Left kidney (tissue), 8 donors: ENCODE measurements around the gene TNFSF12. TPM values are rescaled to one million over a fixed set of nuclear protein-coding genes. Genes with fewer than 3 reads are reported as not detected.

ENCODE experiments used
- DNase-seq: peaks from one replicate; pipeline ENCODE4 v3.0.0-alpha.2; 2013
- long read RNA-seq, 8 donors: transcript quantifications; one replicate each; lab custom pipeline, GENCODE V29; 2026
- polyA plus RNA-seq: library from polyadenylated mRNA; unstranded; fragments of 120-200 nt; gene quantifications from one replicate; pipeline ENCODE4 v1.2.1, GENCODE V29; 2013; ENCODE audit not compliant: insufficient read length

Gene TNFSF12, protein sequence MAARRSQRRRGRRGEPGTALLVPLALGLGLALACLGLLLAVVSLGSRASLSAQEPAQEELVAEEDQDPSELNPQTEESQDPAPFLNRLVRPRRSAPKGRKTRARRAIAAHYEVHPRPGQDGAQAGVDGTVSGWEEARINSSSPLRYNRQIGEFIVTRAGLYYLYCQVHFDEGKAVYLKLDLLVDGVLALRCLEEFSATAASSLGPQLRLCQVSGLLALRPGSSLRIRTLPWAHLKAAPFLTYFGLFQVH
- 17.7 TPM for polyA plus RNA-seq
- long read RNA-seq, donor 1, transcript TNFSF12-201 (7 exons, 1,553 nt): major isoform, 7 of 48 reads
- long read RNA-seq, donor 1, partial matches to known transcripts: 34 of 48 reads
- long read RNA-seq, donor 1, other reads (novel, unspliced or antisense): 5 of 48 reads
- long read RNA-seq, donor 2, transcript TNFSF12-201 (7 exons, 1,553 nt): major isoform, 9 of 16 reads
- long read RNA-seq, donor 2, partial matches to known transcripts: 7 of 16 reads
- long read RNA-seq, donor 2, other reads (novel, unspliced or antisense): 0 of 16 reads
- long read RNA-seq, donor 3, transcript TNFSF12-201 (7 exons, 1,553 nt): major isoform, 5 of 23 reads
- long read RNA-seq, donor 3, partial matches to known transcripts: 17 of 23 reads
- long read RNA-seq, donor 3, other reads (novel, unspliced or antisense): 0 of 23 reads
- long read RNA-seq, donor 4, partial matches to known transcripts: 0 of 1 reads
- long read RNA-seq, donor 4, other reads (novel, unspliced or antisense): 0 of 1 reads
- long read RNA-seq, donor 5, transcript TNFSF12-201 (7 exons, 1,553 nt): major isoform, 12 of 23 reads
- long read RNA-seq, donor 5, partial matches to known transcripts: 9 of 23 reads
- long read RNA-seq, donor 5, other reads (novel, unspliced or antisense): 0 of 23 reads
- long read RNA-seq, donor 6, transcript TNFSF12-201 (7 exons, 1,553 nt): major isoform, 8 of 34 reads
- long read RNA-seq, donor 6, partial matches to known transcripts: 25 of 34 reads
- long read RNA-seq, donor 6, other reads (novel, unspliced or antisense): 0 of 34 reads
- long read RNA-seq, donor 7, transcript TNFSF12-201 (7 exons, 1,553 nt): major isoform, 13 of 52 reads
- long read RNA-seq, donor 7, partial matches to known transcripts: 27 of 52 reads
- long read RNA-seq, donor 7, other reads (novel, unspliced or antisense): 9 of 52 reads
- long read RNA-seq, donor 8, partial matches to known transcripts: 0 of 2 reads
- long read RNA-seq, donor 8, other reads (novel, unspliced or antisense): 0 of 2 reads

DNA sequence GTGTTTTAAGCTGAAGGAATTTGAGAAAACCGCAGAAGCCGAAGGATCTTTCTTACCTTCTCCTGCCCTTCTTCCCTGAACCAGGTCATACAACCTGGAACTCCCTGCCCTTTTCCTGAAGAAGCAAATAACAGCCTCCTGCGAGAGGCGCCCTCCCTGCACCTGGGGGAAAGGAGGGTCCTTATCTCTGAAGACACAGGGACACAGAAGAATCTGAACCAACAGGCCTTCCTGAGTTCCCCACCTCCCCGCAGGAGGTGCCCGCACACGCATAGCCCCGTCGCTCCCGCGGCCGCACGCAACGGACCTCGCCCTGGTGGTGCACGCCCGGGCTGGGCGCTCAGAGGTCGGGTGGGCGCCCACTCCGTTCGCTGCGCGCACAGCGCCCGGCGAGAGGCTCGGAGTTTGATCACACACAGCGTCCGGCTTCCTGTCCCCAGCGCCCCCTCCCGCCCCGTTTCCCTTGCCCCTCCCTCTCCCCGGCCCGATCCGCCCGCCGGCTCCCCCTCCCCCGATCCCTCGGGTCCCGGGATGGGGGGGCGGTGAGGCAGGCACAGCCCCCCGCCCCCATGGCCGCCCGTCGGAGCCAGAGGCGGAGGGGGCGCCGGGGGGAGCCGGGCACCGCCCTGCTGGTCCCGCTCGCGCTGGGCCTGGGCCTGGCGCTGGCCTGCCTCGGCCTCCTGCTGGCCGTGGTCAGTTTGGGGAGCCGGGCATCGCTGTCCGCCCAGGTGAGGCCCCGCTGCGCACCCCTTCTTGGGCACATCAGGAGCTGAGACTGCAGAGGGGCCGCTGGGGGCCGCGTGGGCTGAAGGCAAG, at the start of gene TNFSF12:
Gene TNFSF12, plus strand, starts transcription at position 474 of the 816 bp plus-strand sequence. Its CDS starts 96 bp downstream, at position 570.
- DNase-seq: no peak

DNA sequence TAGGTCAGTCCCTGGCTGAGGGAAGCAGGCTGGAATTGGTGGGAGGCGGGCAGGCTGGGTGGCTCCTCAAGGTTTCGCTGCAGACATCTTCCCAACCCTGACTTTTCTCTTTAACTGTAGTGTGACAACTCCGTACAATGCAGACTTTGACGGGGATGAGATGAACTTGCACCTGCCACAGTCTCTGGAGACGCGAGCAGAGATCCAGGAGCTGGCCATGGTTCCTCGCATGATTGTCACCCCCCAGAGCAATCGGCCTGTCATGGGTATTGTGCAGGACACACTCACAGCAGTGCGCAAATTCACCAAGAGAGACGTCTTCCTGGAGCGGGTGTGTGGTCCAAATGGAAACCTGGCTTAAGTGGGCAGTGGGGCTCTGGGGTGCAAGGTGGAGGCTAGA, 49.7 kb upstream of the TNFSF12 start:
- no peak for DNase-seq

DNA sequence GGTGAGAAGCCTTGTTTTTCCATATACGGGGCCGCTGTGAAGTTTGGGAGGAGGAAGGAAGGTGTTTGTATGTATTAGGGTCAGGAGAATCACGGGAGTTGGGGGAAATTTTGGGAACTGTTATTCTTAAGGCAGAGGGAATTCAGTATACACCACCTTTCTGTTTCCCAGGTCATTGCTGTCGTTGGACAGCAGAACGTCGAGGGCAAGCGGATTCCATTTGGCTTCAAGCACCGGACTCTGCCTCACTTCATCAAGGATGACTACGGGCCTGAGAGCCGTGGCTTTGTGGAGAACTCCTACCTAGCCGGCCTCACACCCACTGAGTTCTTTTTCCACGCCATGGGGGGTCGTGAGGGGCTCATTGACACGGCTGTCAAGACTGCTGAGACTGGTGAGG, 47.1 kb upstream of the TNFSF12 start:
- no peak for DNase-seq

DNA sequence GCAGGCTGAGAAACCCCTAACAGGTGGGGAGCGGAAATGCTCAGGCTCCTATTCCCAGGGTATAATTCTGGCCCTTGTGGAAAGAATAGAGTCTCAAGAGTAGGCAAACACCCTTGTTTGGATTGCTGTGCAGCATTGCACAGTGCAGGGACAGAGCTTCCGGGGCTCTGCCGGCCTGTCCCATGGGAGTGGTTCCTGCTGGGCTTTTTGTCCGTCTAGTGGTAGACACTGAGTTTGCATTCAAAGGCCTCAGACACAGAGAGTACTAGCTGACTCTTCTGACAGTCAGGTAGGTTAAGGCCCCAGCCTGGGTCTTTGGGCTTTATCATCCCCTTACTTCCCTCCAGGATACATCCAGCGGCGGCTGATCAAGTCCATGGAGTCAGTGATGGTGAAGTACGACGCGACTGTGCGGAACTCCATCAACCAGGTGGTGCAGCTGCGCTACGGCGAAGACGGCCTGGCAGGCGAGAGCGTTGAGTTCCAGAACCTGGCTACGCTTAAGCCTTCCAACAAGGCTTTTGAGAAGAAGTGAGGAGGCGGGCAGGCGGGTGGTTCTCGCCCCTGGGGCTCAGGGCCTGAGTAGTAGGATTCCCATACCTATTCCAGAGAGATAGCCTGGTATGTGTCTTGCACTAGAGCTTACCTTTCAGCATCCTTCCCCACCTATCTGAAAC, 46.5 kb upstream of the TNFSF12 start:
- DNase-seq: no peak

DNA sequence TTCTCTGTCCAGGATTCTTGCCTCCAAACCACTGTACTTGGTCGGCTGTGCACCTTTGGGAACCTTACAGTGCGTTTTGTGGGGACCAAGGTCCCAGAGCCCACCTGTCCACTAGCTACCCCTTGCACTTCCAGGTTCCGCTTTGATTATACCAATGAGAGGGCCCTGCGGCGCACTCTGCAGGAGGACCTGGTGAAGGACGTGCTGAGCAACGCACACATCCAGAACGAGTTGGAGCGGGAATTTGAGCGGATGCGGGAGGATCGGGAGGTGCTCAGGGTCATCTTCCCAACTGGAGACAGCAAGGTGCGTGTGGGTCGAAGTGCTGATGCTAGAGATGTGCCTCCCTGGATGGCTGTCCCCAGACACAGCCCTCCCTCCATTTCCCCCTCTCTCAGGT, 45.9 kb upstream of the TNFSF12 start:
- no peak for DNase-seq

DNA sequence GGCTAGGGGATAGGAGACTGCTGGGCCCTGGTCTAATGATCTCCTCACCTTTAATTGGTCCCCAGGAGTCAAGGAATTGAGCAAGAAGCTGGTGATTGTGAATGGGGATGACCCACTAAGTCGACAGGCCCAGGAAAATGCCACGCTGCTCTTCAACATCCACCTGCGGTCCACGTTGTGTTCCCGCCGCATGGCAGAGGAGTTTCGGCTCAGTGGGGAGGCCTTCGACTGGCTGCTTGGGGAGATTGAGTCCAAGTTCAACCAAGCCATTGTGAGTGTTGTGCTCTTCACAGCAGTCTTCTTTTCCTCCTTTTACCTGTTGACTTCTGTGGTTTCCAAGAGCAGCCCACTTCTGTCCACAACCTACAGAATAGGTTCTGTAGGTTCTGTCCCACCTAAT, 45.3 kb upstream of the TNFSF12 start:
- DNase-seq: no peak

DNA sequence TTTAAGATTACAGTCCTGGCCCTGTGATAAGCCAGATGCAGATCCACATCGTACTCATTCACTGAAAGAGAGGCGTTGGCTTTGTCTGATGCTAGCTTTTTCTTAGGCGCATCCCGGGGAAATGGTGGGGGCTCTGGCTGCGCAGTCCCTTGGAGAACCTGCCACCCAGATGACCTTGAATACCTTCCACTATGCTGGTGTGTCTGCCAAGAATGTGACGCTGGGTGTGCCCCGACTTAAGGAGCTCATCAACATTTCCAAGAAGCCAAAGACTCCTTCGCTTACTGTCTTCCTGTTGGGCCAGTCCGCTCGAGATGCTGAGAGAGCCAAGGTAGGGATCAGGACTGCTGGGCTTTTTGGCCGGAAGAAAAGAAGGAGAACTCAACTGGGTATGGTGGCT, 40.7 kb upstream of the TNFSF12 start:
- DNase-seq: no peak

DNA sequence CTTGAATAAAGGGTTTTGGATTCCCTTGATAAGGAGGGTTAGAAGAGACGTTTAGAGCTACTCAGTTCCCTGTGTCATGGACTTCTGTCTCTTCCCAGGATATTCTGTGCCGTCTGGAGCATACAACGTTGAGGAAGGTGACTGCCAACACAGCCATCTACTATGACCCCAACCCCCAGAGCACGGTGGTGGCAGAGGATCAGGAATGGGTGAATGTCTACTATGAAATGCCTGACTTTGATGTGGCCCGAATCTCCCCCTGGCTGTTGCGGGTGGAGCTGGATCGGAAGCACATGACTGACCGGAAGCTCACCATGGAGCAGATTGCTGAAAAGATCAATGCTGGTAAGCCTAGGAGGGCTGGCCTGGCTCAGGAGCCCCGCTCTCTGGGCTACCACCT, 40.0 kb upstream of the TNFSF12 start:
- no peak for DNase-seq

DNA sequence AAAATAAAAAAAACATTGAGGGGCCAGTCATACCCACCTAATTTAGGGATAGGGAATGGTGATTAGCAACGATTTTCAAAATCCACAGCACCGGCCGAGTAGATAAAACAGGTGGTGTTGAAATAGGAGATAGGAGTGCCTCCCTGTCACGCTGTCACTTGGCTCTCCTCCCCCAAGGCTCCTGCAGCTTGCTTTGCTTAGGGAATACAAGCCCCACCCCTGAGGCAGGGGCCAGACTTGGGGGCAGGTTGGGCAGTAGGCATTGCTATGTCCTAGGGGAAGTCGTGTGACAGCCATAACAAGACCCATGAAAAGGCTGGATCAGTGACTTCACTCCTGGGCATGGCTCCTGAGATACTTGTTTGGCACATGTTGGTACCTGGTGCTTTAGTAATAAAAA, 38.9 kb upstream of the TNFSF12 start:
- no peak for DNase-seq

DNA sequence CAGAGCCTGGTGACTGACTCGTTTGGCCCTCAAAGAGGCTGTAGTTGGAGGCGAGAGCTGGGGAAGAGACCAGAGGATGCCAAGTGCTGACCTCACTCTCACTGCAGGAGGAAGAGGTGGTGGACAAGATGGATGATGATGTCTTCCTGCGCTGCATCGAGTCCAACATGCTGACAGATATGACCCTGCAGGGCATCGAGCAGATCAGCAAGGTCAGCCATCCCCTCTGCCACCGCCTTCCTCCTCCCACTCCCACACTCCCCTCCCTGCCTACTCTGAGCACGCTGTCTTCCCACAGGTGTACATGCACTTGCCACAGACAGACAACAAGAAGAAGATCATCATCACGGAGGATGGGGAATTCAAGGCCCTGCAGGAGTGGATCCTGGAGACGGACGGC, 37.8 kb upstream of the TNFSF12 start:
- no peak for DNase-seq

DNA sequence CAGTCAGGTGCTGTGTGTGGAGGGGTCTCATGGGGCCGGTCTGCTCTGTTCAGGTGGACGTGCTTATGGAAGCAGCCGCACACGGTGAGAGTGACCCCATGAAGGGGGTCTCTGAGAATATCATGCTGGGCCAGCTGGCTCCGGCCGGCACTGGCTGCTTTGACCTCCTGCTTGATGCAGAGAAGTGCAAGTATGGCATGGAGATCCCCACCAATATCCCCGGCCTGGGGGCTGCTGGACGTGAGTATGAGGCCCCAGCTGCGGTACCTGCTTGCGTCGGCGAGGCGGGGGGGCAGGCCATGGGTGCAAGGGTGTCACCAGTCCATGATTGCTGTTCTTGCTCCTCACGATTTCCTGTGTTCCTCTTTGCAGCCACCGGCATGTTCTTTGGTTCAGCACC, 36.8 kb upstream of the TNFSF12 start:
- DNase-seq: no peak

DNA sequence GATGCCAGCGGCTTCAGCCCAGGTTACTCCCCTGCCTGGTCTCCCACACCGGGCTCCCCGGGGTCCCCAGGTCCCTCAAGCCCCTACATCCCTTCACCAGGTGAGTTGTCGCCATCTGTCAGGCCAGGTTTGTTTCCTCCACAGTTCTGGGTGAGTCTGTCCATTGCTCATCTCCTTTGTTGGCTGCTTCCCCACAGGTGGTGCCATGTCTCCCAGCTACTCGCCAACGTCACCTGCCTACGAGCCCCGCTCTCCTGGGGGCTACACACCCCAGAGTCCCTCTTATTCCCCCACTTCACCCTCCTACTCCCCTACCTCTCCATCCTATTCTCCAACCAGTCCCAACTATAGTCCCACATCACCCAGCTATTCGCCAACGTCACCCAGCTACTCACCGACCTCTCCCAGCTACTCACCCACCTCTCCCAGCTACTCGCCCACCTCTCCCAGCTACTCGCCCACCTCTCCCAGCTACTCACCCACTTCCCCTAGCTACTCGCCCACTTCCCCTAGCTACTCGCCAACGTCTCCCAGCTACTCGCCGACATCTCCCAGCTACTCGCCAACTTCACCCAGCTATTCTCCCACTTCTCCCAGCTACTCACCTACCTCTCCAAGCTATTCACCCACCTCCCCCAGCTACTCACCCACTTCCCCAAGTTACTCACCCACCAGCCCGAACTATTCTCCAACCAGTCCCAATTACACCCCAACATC, 35.9 kb upstream of the TNFSF12 start:
- DNase-seq: no peak

DNA sequence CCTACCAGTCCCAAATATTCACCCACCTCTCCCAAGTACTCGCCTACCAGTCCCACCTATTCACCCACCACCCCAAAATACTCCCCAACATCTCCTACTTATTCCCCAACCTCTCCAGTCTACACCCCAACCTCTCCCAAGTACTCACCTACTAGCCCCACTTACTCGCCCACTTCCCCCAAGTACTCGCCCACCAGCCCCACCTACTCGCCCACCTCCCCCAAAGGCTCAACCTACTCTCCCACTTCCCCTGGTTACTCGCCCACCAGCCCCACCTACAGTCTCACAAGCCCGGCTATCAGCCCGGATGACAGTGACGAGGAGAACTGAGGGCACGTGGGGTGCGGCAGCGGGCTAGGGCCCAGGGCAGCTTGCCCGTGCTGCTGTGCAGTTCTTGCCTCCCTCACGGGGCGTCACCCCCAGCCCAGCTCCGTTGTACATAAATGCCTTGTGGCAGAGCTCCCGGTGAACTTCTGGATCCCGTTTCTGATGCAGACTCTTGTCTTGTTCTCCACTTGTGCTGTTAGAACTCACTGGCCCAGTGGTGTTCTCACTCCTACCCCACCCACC, 34.9 kb upstream of the TNFSF12 start:
- no peak for DNase-seq

DNA sequence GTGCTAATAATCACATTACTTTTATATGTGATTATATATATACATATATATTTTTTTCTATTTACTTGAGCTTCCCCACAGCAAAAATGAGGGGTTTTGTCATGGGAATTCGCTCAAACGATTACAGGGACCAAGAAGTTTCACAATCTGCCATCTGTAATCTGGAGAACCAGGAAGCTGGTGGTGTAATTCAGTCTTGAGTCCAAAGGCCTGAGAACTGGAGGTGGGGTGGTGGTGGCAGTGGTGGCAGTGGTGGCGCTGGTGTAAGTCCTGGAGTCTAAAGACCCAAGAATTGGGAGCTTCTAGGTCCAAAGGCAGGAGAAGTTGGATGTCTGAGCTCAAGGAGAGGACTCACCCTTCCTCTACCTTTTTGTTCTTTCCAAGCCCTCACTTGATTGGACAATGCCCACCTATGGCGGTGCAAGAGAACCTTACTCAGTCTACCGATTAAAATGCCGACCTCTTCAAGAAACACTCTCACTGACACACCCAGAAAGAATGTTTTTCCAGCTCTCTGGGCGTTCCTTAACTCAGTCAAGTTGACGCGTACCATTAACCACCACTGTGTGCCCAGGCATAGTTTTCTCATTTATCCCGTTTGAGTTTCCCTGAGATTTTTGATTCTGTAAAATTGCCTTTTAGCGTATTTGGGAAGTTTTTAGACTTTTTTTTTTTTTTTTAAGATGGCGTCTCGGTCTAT, 32.8 kb upstream of the TNFSF12 start:
- no peak for DNase-seq

DNA sequence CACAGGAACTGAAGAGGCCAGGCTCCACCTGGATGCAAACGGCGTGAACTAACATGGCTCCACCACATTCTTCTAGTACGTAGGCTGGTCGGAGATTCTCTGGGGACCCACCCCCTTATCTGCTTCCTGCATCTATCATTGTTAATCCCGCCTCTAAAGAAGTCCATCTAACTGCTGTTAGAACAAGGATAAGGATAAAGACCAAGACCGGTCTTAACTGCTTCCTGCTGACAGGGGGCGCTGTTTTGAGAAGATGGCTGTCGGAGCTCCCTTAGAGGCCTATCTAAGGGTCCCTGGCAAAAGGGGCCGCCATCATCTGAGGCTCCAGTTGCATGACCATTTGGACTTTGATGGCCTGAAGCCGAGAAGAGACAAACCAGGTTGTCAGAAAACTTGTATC, 25.8 kb upstream of the TNFSF12 start:
- DNase-seq: no peak

DNA sequence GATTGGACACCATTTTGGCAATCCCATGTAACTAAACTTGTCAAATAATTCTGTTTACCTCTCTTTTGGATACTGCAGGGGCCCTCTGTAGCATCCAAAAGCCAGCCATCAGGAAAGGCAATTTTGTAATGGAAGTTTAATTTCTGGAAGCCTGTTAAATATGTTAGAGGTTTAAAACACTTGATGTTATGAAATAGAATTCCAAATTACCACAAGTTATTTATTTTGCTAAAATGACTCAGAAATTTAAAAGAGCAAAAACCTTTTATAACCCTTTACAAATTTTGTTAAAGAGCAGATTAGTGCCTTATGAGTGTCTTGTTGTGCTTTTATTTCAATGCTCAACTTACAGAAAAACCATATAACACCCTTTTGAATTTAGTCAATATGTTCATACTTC, 20.0 kb upstream of the TNFSF12 start:
- no peak for DNase-seq

DNA sequence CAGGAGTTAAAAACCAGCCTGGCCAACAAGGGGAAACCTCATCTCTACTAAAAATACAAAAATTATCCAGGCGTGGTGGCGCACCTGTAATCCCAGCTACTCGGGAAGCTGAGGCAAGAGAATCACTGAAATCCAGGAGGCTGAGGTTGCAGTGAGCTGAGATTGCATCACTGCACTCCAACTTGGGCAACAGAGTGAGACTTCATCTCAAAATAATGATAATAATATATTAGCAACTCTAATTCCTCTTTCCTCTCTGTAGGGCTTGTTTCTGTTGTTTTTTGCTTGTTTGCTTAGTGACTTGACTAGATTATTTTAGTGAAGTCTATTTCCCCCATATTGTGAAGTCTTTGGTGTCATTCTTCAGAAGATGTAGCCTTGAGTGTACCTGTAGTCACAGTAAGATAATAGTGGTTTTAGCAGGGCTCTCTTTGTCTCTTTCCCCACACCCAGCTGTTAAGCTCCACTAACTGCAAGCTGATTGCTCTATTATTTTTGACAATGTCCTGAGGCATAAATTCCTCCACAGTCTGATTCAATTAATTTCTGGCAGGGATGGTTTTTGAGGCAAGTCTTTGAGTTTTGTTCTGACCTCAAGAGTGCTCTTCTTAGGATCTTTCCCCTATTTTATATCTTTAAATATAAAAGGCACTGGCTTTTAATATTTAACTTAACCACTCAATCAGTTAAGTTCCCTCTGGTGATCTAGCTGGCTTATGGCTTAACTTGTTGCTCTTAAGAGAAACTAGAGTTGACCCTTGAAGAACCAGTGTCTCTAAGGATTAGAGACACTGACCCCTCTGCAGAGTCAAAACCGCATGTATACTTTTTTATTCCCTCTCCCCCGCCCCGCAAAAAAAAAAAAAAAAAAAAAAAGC, 18.6 kb upstream of the TNFSF12 start:
- no peak for DNase-seq

DNA sequence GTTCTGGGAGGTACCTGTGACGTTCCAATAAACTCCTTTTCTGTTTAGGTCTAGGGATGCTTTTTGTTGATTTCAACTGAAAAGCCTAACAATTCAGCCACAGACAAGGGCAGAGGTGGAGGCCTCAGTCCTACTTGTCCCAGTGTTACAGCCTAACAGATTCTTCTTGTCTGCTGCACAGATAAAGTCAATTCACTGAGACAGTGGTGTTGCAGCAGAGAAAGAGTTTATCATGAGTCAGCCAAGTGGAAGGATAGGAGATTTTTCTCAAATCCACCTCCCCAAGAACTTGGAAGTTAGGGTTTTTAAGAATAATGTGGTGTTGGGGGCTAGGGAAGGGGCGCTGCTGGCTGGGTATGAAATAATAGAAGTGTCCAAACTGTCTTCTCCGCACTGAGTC, 10.8 kb upstream of the TNFSF12 start:
- no peak for DNase-seq
